Activated effector memory CD4-positive, alpha-beta T cell treated with anti-CD3 and anti-CD28 coated beads, Interleukin-2, amount 50 U/mL, for 16 hours (primary cell): ENCODE results near the gene OR5H1.
"Not testable (repeated sequence)": the region's sequence is repeated elsewhere in the genome, so short reads cannot be mapped to it uniquely, and the experiment has no call there.

Source experiments
- DNase-seq: peaks from one replicate; pipeline ENCODE4 v3.0.0-alpha.2; 2020

OR5H1 gene

GRCh38 chr3:98130421-98130820, at the start of gene OR5H1:
Gene OR5H1, plus strand, starts transcription at chr3:98130721. Its CDS starts 1,977 bp downstream, at chr3:98132698.
- no peak for DNase-seq

GRCh38 chr3:98086873-98087272, 43.6 kb upstream of the OR5H1 start, which contains the start of gene OR5AC2:
Gene OR5AC2, plus strand, starts transcription at chr3:98087173. Its CDS starts 0 bp downstream, at chr3:98087173.
- no peak for DNase-seq

GRCh38 chr3:98095882-98096281, 34.6 kb upstream of the OR5H1 start:
- DNase-seq = no peak

GRCh38 chr3:98099848-98100247, 30.7 kb upstream of the OR5H1 start:
- no peak for DNase-seq

GRCh38 chr3:98108162-98108561, 22.4 kb upstream of the OR5H1 start:
- DNase-seq = no peak

GRCh38 chr3:98109807-98110549, 20.5 kb upstream of the OR5H1 start:
- no peak for DNase-seq

- DNase-seq = no peak
These were observed 20.0 kb upstream of the OR5H1 start for GRCh38 chr3:98110550-98110908.

GRCh38 chr3:98114264-98114663, 16.3 kb upstream of the OR5H1 start:
- no peak for DNase-seq

GRCh38 chr3:98115717-98116116, 14.8 kb upstream of the OR5H1 start:
- DNase-seq = no peak

- no peak for DNase-seq
These were observed 6.1 kb downstream of the OR5H1 start for GRCh38 chr3:98136631-98137030.

- DNase-seq = not testable (repeated sequence)
These were observed 7.5 kb downstream of the OR5H1 start for GRCh38 chr3:98137826-98138557.

GRCh38 chr3:98140531-98140930, 10.0 kb downstream of the OR5H1 start:
- no peak for DNase-seq

- DNase-seq = no peak
These were observed 16.7 kb downstream of the OR5H1 start, which contains the start of gene OR5H14 for GRCh38 chr3:98147179-98147578. Gene OR5H14, plus strand, starts transcription at chr3:98147479. Its CDS starts 1,907 bp downstream, at chr3:98149386.

GRCh38 chr3:98148751-98149150, 18.2 kb downstream of the OR5H1 start:
- DNase-seq = no peak

GRCh38 chr3:98149456-98149855, 18.9 kb downstream of the OR5H1 start:
- DNase-seq = not testable (repeated sequence)

GRCh38 chr3:98151241-98151640, 20.7 kb downstream of the OR5H1 start:
- no peak for DNase-seq

GRCh38 chr3:98166396-98166795, 35.9 kb downstream of the OR5H1 start, which contains the start of gene OR5H15:
Gene OR5H15, plus strand, starts transcription at chr3:98166696. Its CDS starts 2,004 bp downstream, at chr3:98168700.
- DNase-seq = no peak

- no peak for DNase-seq
These were observed 40.5 kb downstream of the OR5H1 start for GRCh38 chr3:98171071-98171470.

- no peak for DNase-seq
These were observed 42.1 kb downstream of the OR5H1 start for GRCh38 chr3:98172621-98173020.

GRCh38 chr3:98180319-98180890, 49.9 kb downstream of the OR5H1 start:
- DNase-seq = no peak

- no peak for DNase-seq
These were observed 51.7 kb downstream of the OR5H1 start for GRCh38 chr3:98182196-98182595.

- DNase-seq = no peak
These were observed 54.7 kb downstream of the OR5H1 start for GRCh38 chr3:98185180-98185579.
